Trophoblast cell (in vitro differentiated cells and primary cell): ENCODE measurements around the gene SLX4IP.
A peak's percentile ranks its signal among the peaks of the same experiment; 100 is the strongest.
"Not testable (repeated sequence)": the region's sequence is repeated elsewhere in the genome, so short reads cannot be mapped to it uniquely, and the experiment has no call there.

ENCODE experiments used
- DNase-seq, 2 donors: peaks; one replicate each; pipeline ENCODE4 v3.0.0-alpha.2; 2016
- H2AFZ ChIP-seq: 2 replicates; pipeline ENCODE4 v1.6.1; 2013; ENCODE audit warnings: low read length, moderate library complexity, mild to moderate bottlenecking; ENCODE audit not compliant: insufficient read depth, poor library complexity
- H2AK5ac ChIP-seq: 2 replicates; pipeline ENCODE4 v1.6.1; 2013; ENCODE audit warnings: mild to moderate bottlenecking, low read length
- H2BK120ac ChIP-seq: 2 replicates; pipeline ENCODE4 v1.6.1; 2013; ENCODE audit warnings: low read length, mild to moderate bottlenecking, moderate library complexity; ENCODE audit not compliant: insufficient read depth, poor library complexity
- H2BK12ac ChIP-seq: 2 replicates; pipeline ENCODE4 v1.6.1; 2013; ENCODE audit warnings: mild to moderate bottlenecking, low read length, moderate library complexity
- H2BK5ac ChIP-seq: 2 replicates; pipeline ENCODE4 v1.6.1; 2013; ENCODE audit warnings: low read length, low read depth, moderate library complexity, mild to moderate bottlenecking; ENCODE audit not compliant: poor library complexity
- H3K14ac ChIP-seq: 2 replicates; pipeline ENCODE4 v1.6.1; 2013; ENCODE audit warnings: mild to moderate bottlenecking, low read length
- H3K18ac ChIP-seq: 2 replicates; pipeline ENCODE4 v1.6.1; 2013; ENCODE audit warnings: mild to moderate bottlenecking, low read length
- H3K23ac ChIP-seq: 2 replicates; pipeline ENCODE4 v1.6.1; 2013; ENCODE audit warnings: low read length
- H3K27ac ChIP-seq: 2 replicates; pipeline ENCODE4 v1.5.1; 2013; ENCODE audit warnings: low read depth, mild to moderate bottlenecking, inconsistent platforms, low read length, moderate library complexity
- H3K27me3 ChIP-seq: 2 replicates; pipeline ENCODE4 v1.6.1; 2013; ENCODE audit warnings: inconsistent platforms, mild to moderate bottlenecking, low read length, moderate library complexity; ENCODE audit not compliant: insufficient read depth
- H3K36me3 ChIP-seq, 2 experiments: 1 replicate in 1 of 2; 2 replicates in 1 of 2; pipeline ENCODE4 v1.6.1; 2013; ENCODE audit warnings: low read length in 2 of 2, mild to moderate bottlenecking in 2 of 2, moderate library complexity in 1 of 2; ENCODE audit not compliant: insufficient read depth in 2 of 2, control insufficient read depth in 1 of 2
- H3K4ac ChIP-seq: 2 replicates; pipeline ENCODE4 v1.6.1; 2013; ENCODE audit warnings: low read depth, mild to moderate bottlenecking, low read length, moderate library complexity
- H3K4me1 ChIP-seq, 2 experiments: 1 replicate in 1 of 2; 2 replicates in 1 of 2; pipeline ENCODE4 v1.6.1; 2013; ENCODE audit warnings: low read length in 2 of 2, mild to moderate bottlenecking in 2 of 2, moderate library complexity in 1 of 2; ENCODE audit not compliant: insufficient read depth in 2 of 2, control insufficient read depth in 1 of 2
- H3K4me2 ChIP-seq: 2 replicates; pipeline ENCODE4 v1.6.1; 2013; ENCODE audit warnings: inconsistent platforms, mild to moderate bottlenecking, low read length, moderate library complexity
- H3K4me3 ChIP-seq: 2 replicates; pipeline ENCODE4 v1.5.1; 2013; ENCODE audit warnings: mild to moderate bottlenecking, low read depth, low read length, inconsistent platforms
- H3K79me1 ChIP-seq: one replicate; pipeline ENCODE4 v1.6.1; 2013; ENCODE audit warnings: low read length
- H3K79me2 ChIP-seq: 2 replicates; pipeline ENCODE4 v1.6.1; 2013; ENCODE audit warnings: low read length, mild to moderate bottlenecking; ENCODE audit not compliant: control insufficient read depth, insufficient read depth, poor library complexity
- H3K9ac ChIP-seq: 2 replicates; pipeline ENCODE4 v1.6.1; 2013; ENCODE audit warnings: mild to moderate bottlenecking, low read length
- H3K9me3 ChIP-seq: 2 replicates; pipeline ENCODE4 v1.6.1; 2013; ENCODE audit warnings: low read depth, mild to moderate bottlenecking, control low read depth, inconsistent platforms, low read length; ENCODE audit not compliant: insufficient read depth
- H4K12ac ChIP-seq: 2 replicates; pipeline ENCODE4 v1.6.1; 2013; ENCODE audit warnings: low read depth, mild to moderate bottlenecking, low read length, moderate library complexity
- H4K8ac ChIP-seq: 2 replicates; pipeline ENCODE4 v1.6.1; 2013; ENCODE audit warnings: low read depth, mild to moderate bottlenecking, low read length, moderate library complexity
- H4K91ac ChIP-seq: one replicate; pipeline ENCODE4 v1.6.1; 2013; ENCODE audit warnings: low read depth, mild to moderate bottlenecking, low read length, moderate library complexity
- WGBS: extraction: QIAGEN DNeasy Blood & Tissue Kit; methylation state at CpG from one replicate; pipeline ENCODE4 v1.1.7; 2013; ENCODE audit warnings: missing lambda C conversion rate; ENCODE audit not compliant: insufficient read length, insufficient coverage; ENCODE audit errors: extremely low coverage; 5-methylcytosine and 5-hydroxymethylcytosine counted together

Gene SLX4IP

GRCh38 chr20:10610251-10610650, 175.1 kb downstream of the SLX4IP start:
- no peaks in the 10 kb centered on the region for H3K27me3 ChIP-seq
- H3K4me3 ChIP-seq = no peak overlapping the region
- H3K79me2 ChIP-seq = no peaks in the 10 kb centered on the region
- H3K9ac ChIP-seq = no peak overlapping the region
- no peak overlapping the region for H2AFZ ChIP-seq
- H3K36me3 ChIP-seq = no peaks in the 10 kb centered on the region
- no peak overlapping the region for H3K4me2 ChIP-seq
- H3K27ac ChIP-seq = no peak overlapping the region
- H2AK5ac ChIP-seq = no peak overlapping the region
- no peak overlapping the region for H3K4ac ChIP-seq
- H3K4me1 ChIP-seq = no peaks in the 10 kb centered on the region
- no peak overlapping the region for H2BK12ac ChIP-seq
- H3K18ac ChIP-seq = no peak overlapping the region
- no peak overlapping the region for H2BK120ac ChIP-seq
- no CpG with 5 or more reads among the region's 5 CpGs for WGBS
- no peak overlapping the region for H4K12ac ChIP-seq
- H4K91ac ChIP-seq = no peak overlapping the region
- no peak overlapping the region for H2BK5ac ChIP-seq
- H3K9me3 ChIP-seq = no peaks in the 10 kb centered on the region
- DNase-seq = no peak
- H4K8ac ChIP-seq = no peak overlapping the region
- no peak overlapping the region for H3K23ac ChIP-seq
- no peaks in the 10 kb centered on the region for H3K79me1 ChIP-seq
- H3K14ac ChIP-seq = no peak overlapping the region

- no peak overlapping the region for H2AK5ac ChIP-seq
- no peak overlapping the region for H2BK5ac ChIP-seq
- H4K8ac ChIP-seq = no peak overlapping the region
- no peak overlapping the region for H2AFZ ChIP-seq
- DNase-seq = peak; percentile 35 to 54
- H3K18ac ChIP-seq = no peak overlapping the region
- no peak overlapping the region for H3K23ac ChIP-seq
- H2BK12ac ChIP-seq = no peak overlapping the region
- no peaks in the 10 kb centered on the region for H3K79me1 ChIP-seq
- no peaks in the 10 kb centered on the region for H3K9me3 ChIP-seq
- H3K14ac ChIP-seq = no peak overlapping the region
- no peak overlapping the region for H3K27ac ChIP-seq
- no peak overlapping the region for H3K4ac ChIP-seq
- H3K79me2 ChIP-seq = no peaks in the 10 kb centered on the region
- no peak overlapping the region for H3K4me2 ChIP-seq
- H4K91ac ChIP-seq = no peak overlapping the region
- no peaks in the 10 kb centered on the region for H3K27me3 ChIP-seq
- no peak overlapping the region for H3K4me3 ChIP-seq
- no CpG with 5 or more reads among the region's 1 CpG for WGBS
- H3K9ac ChIP-seq = no peak overlapping the region
- no peaks in the 10 kb centered on the region for H3K4me1 ChIP-seq
- H3K36me3 ChIP-seq = no peaks in the 10 kb centered on the region
- no peak overlapping the region for H2BK120ac ChIP-seq
- H4K12ac ChIP-seq = no peak overlapping the region
Observed at GRCh38 chr20:10611357-10611756, 176.3 kb downstream of the SLX4IP start.

- H3K18ac ChIP-seq, H3K27me3 ChIP-seq, DNase-seq, H3K9ac ChIP-seq, H3K4me2 ChIP-seq, H4K91ac ChIP-seq, H3K14ac ChIP-seq, H2BK120ac ChIP-seq, H2AFZ ChIP-seq, H3K79me2 ChIP-seq, H2AK5ac ChIP-seq, H3K79me1 ChIP-seq, H3K4ac ChIP-seq, H3K9me3 ChIP-seq, H3K4me3 ChIP-seq, H2BK5ac ChIP-seq, H3K36me3 ChIP-seq, H3K23ac ChIP-seq, H3K4me1 ChIP-seq, H4K12ac ChIP-seq, H3K27ac ChIP-seq, H2BK12ac ChIP-seq, H4K8ac ChIP-seq: not testable (repeated sequence)
- WGBS = no CpG with 5 or more reads among the region's 5 CpGs
Observed at GRCh38 chr20:10613426-10613825, 178.3 kb downstream of the SLX4IP start.

DNA sequence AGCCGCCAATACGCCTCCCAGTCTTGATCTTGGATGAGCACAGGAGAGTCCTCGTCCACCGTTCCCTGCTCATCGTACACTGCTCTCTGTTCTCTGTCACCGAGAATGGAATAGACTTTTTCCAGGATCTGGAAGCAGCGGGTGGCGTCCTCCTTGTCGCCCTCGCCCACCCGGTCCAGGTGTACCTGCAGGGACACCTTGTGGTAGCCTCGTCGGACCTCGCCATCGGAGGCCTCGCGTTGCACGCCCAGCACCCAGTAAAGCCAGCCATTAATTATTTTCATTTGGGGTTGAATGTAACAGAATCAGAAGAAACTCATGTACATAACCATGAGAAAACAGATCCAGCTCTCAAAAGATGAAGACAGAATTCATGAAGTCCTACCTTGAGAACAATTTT, 178.8 kb downstream of the SLX4IP start:
- Histone ChIP-seq H3K23ac (no peak overlapping the region), H2BK5ac (no peak overlapping the region), H3K36me3 (no peaks in the 10 kb centered on the region), H2BK12ac (no peak overlapping the region), H3K4me3 (peak overlapping the region; percentile 49), H4K91ac (no peak overlapping the region), H3K9ac (no peak overlapping the region), H3K79me1 (no peaks in the 10 kb centered on the region), H4K12ac (no peak overlapping the region), H3K4me1 (no peaks in the 10 kb centered on the region), H3K4me2 (no peak overlapping the region), H3K79me2 (no peaks in the 10 kb centered on the region), H2AK5ac (no peak overlapping the region), H4K8ac (no peak overlapping the region), H2BK120ac (no peak overlapping the region), H3K14ac (no peak overlapping the region), H3K4ac (no peak overlapping the region), H2AFZ (no peak overlapping the region), H3K27me3 (no peaks in the 10 kb centered on the region), H3K27ac (no peak overlapping the region), H3K18ac (no peak overlapping the region), H3K9me3 (no peaks in the 10 kb centered on the region)
- no CpG with 5 or more reads among the region's 18 CpGs for WGBS
- no peak for DNase-seq
